Keratinocyte (primary cell): ENCODE data around the gene PI3. TPM values are rescaled to one million over a fixed set of nuclear protein-coding genes. Genes with fewer than 3 reads are reported as not detected.

Experiments used
- DNase-seq: peaks from one replicate; pipeline ENCODE4 v3.0.0-alpha.2; 2011; ENCODE audit warnings: low read depth, missing footprints, low spot score
- FAIRE-seq: peaks from 2 replicates; lab custom pipeline; 2011; peaks lifted over from hg19 to GRCh38; lab: Jason Lieb, UNC
- H2AFZ ChIP-seq: 2 replicates; pipeline ENCODE4 v1.6.0; 2012; ENCODE audit warnings: low read length, control low read depth, inconsistent platforms; ENCODE audit not compliant: control insufficient read depth
- H3K27ac ChIP-seq: 2 replicates; pipeline ENCODE4 v1.5.1; 2011; ENCODE audit warnings: low read length; ENCODE audit not compliant: control insufficient read depth, insufficient read depth
- H3K27me3 ChIP-seq: 3 replicates; pipeline ENCODE4 v1.6.0; 2011; ENCODE audit warnings: low read length; ENCODE audit not compliant: control insufficient read depth, insufficient read depth; ENCODE audit errors: extremely low read depth
- H3K36me3 ChIP-seq, 2 experiments: 2 replicates in 1 of 2; 3 replicates in 1 of 2; pipeline ENCODE4 v1.5.1; 2011; ENCODE audit warnings: low read length in 2 of 2, mild to moderate bottlenecking in 1 of 2; ENCODE audit not compliant: control insufficient read depth in 2 of 2, insufficient read depth in 2 of 2; ENCODE audit errors: extremely low read depth in 1 of 2
- H3K4me1 ChIP-seq: 3 replicates; pipeline ENCODE4 v1.5.1; 2011; ENCODE audit warnings: low read length; ENCODE audit not compliant: control insufficient read depth, insufficient read depth; ENCODE audit errors: extremely low read depth
- H3K4me2 ChIP-seq: 3 replicates; pipeline ENCODE4 v1.6.0; 2011; ENCODE audit warnings: low read depth, low read length; ENCODE audit not compliant: control insufficient read depth, insufficient read depth; ENCODE audit errors: extremely low read depth
- H3K4me3 ChIP-seq, 3 experiments: fragments of 200-600 bp in 1 of 3; sonication (generic) in 1 of 3; 2 replicates in 2 of 3; 3 replicates in 1 of 3; pipeline ENCODE4 v1.5.1; 2011 to 2016; ENCODE audit warnings: low read length in 3 of 3, mild to moderate bottlenecking in 3 of 3, control low read depth in 2 of 3, inconsistent platforms in 1 of 3, low read depth in 1 of 3, mixed read lengths in 1 of 3, mixed run types in 1 of 3, moderate library complexity in 1 of 3; ENCODE audit not compliant: control insufficient read depth in 2 of 3, insufficient read depth in 2 of 3; ENCODE audit errors: extremely low read depth in 1 of 3
- H3K79me2 ChIP-seq: 2 replicates; pipeline ENCODE4 v1.6.0; 2012; ENCODE audit warnings: low read length; ENCODE audit not compliant: control insufficient read depth, insufficient read depth
- H3K9ac ChIP-seq: 3 replicates; pipeline ENCODE4 v1.6.0; 2011; ENCODE audit warnings: low read length; ENCODE audit not compliant: control insufficient read depth, insufficient read depth; ENCODE audit errors: extremely low read depth
- H3K9me1 ChIP-seq: 3 replicates; pipeline ENCODE4 v1.6.0; 2011; ENCODE audit warnings: low read length; ENCODE audit not compliant: control insufficient read depth, insufficient read depth; ENCODE audit errors: extremely low read depth
- H3K9me3 ChIP-seq: 2 replicates; pipeline ENCODE4 v1.5.1; 2012; ENCODE audit warnings: low read depth, low read length; ENCODE audit not compliant: control insufficient read depth
- H4K20me1 ChIP-seq: 3 replicates; pipeline ENCODE4 v1.6.0; 2011; ENCODE audit warnings: low read length; ENCODE audit not compliant: control insufficient read depth, insufficient read depth; ENCODE audit errors: extremely low read depth
- CTCF ChIP-seq, 3 experiments: IDR thresholded peaks in 1 of 3; conservative IDR thresholded peaks in 1 of 3; optimal IDR thresholded peaks in 1 of 3; 2 replicates in 2 of 3; 3 replicates in 1 of 3; pipeline versions ENCODE3 to v1.5.1; 2011; ENCODE audit warnings: low read length in 3 of 3, mild to moderate bottlenecking in 3 of 3, moderate library complexity in 2 of 3, control low read depth in 1 of 3, inconsistent platforms in 1 of 3; ENCODE audit not compliant: insufficient read depth in 2 of 3; ENCODE audit errors: extremely low read depth in 1 of 3
- EZH2 ChIP-seq: IDR thresholded peaks from one replicate; pipeline ENCODE4 v1.6.1; 2012; ENCODE audit warnings: inconsistent platforms, mild to moderate bottlenecking, low read length, moderate library complexity
- dilution Hi-C: fragments of 300-500 bp; cut with MboI; formaldehyde crosslinking; loops from one replicate; pipeline ENCODE4 v1.7.0; 2020; ENCODE audit warnings: low sequenced_read_pairs; ENCODE audit not compliant: extremely low pct_ligation_motif_present
- polyA plus RNA-seq, 5 experiments: library from polyadenylated mRNA; depleted of rRNA in 3 of 5; stranded (reverse) in 3 of 5; stranded (forward) in 1 of 5; unstranded in 1 of 5; fragments of >200 nt; gene quantifications; 1 replicate in 1 of 5; 2 replicates in 3 of 5; 3 replicates in 1 of 5; pipeline versions ENCODE4 v1.2.1 to v1.2.3, GENCODE V29; 2011 to 2012; ENCODE audit warnings: missing spikeins in 2 of 5, low read depth in 1 of 5, low replicate concordance in 1 of 5

PI3 gene
- polyA plus RNA-seq, 1 donor (not counting 4 experiments of a cell fraction or from before 2014, with no cell fraction given): 71.1 TPM

DNA sequence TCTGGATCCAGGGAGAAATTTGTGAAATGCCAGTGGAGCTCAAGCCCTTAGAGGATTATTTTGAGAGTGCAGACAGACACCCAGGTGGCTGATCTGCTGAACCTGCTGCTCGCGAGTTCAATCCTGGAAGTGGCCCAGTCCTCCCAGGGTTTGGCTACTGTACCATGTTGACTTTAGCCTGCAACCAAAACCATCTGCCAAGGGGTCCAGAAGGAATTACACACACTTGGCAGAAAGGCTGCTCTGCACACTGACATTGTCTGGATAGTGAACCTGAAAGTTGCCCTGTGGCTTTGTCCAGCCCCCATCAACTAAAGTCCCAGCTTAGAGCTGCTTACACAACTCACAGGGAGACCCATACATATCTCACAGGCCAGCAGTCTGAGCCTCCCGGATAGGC, 21.6 kb upstream of the PI3 start:
- H3K27ac ChIP-seq: no peak overlapping the region
- no peak overlapping the region for H2AFZ ChIP-seq
- H3K36me3 ChIP-seq: no peaks in the 10 kb centered on the region
- no peaks in the 10 kb centered on the region for H3K9me3 ChIP-seq
- H3K9ac ChIP-seq: no peak overlapping the region
- DNase-seq: no peak
- TF ChIP-seq EZH2 (no peak), CTCF (optimal IDR thresholded peaks at IDR 0.05 in 1 of 3, IDR thresholded peaks at IDR 0.05 in 1 of 3, conservative IDR thresholded peaks at IDR 0.05 in 1 of 3; ENCODE audit: extremely low read depth in 1 of 3, insufficient read depth in 2 of 3, low read length in 3 of 3) (no peak)
- no peak for FAIRE-seq
- H4K20me1 ChIP-seq: no peaks in the 10 kb centered on the region
- no peak overlapping the region for H3K4me2 ChIP-seq
- H3K4me3 ChIP-seq: no peak overlapping the region
- H3K27me3 ChIP-seq: peaks cover 5% of the 10 kb centered on the region
- dilution Hi-C loops: no loop called here
- H3K9me1 ChIP-seq: no peaks in the 10 kb centered on the region
- no peaks in the 10 kb centered on the region for H3K79me2 ChIP-seq
- H3K4me1 ChIP-seq: peaks cover 6% of the 10 kb centered on the region

DNA sequence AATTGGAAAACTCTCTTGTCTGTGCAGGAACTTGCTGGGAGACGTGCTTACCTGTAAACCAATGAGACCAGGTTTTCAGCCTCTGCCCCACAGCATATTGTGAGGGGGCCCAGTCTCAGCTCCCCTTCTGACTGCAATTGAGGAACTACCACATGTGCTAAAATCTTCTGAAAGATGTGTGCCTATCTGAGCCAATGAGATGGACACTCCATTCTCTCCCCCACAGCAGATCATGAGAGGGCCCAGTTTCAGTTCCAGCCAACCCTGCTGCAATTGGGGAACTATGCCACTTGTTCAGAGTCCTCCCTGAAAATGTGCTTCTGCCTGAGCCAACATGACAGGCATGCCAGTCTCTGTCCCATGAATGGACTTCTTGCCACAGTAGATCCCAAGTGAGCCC, 20.9 kb upstream of the PI3 start:
- H4K20me1 ChIP-seq: no peaks in the 10 kb centered on the region
- DNase-seq (no peak), FAIRE-seq (no peak)
- no peak overlapping the region for H3K4me2 ChIP-seq
- peaks cover 2% of the 10 kb centered on the region for H3K27me3 ChIP-seq
- no peaks in the 10 kb centered on the region for H3K36me3 ChIP-seq
- H3K79me2 ChIP-seq: no peaks in the 10 kb centered on the region
- no peaks in the 10 kb centered on the region for H3K9me3 ChIP-seq
- no peak overlapping the region for H3K9ac ChIP-seq
- H2AFZ ChIP-seq: no peak overlapping the region
- H3K4me3 ChIP-seq: no peak overlapping the region
- no peaks in the 10 kb centered on the region for H3K9me1 ChIP-seq
- TF ChIP-seq CTCF (optimal IDR thresholded peaks at IDR 0.05 in 1 of 3, IDR thresholded peaks at IDR 0.05 in 1 of 3, conservative IDR thresholded peaks at IDR 0.05 in 1 of 3; ENCODE audit: extremely low read depth in 1 of 3, insufficient read depth in 2 of 3, low read length in 3 of 3) (no peak), EZH2 (no peak)
- H3K4me1 ChIP-seq: peaks cover 9% of the 10 kb centered on the region
- dilution Hi-C loops: no loop called here
- no peak overlapping the region for H3K27ac ChIP-seq
